ENCODE results near the gene COQ8B. TPM values are rescaled to one million over a fixed set of nuclear protein-coding genes. Genes with fewer than 3 reads are reported as not detected.

Gene COQ8B
- total RNA-seq, 1 donor from 2014 or later, result 58.6 TPM

- Mint-ChIP-seq H3K27ac (no peak overlapping the region), H3K4me1 (ENCODE audit: low read depth) (no peaks in the 10 kb centered on the region), H3K9me3 (ENCODE audit: low read depth) (no peaks in the 10 kb centered on the region), H3K4me3 (ENCODE audit: low read depth) (no peak overlapping the region), H3K36me3 (ENCODE audit: insufficient read depth) (peaks cover 11% of the 10 kb centered on the region), H3K27me3 (no peaks in the 10 kb centered on the region)
- TF ChIP-seq CTCF (IDR thresholded peaks at IDR 0.05; ENCODE audit: unreplicated experiment), result no peak
- no peak for DNase-seq (ENCODE audit: low spot score, unreplicated experiment)
Observed at GRCh38 chr19:40693150-40693788, 23.4 kb downstream of the COQ8B start.

- Mint-ChIP-seq H3K4me1 (ENCODE audit: low read depth) (no peaks in the 10 kb centered on the region), H3K36me3 (ENCODE audit: insufficient read depth) (peaks cover 10% of the 10 kb centered on the region), H3K27me3 (no peaks in the 10 kb centered on the region), H3K27ac (no peak overlapping the region), H3K4me3 (ENCODE audit: low read depth) (no peak overlapping the region), H3K9me3 (ENCODE audit: low read depth) (no peaks in the 10 kb centered on the region)
- DNase-seq (ENCODE audit: low spot score, unreplicated experiment), result no peak
- no peak for TF ChIP-seq CTCF (IDR thresholded peaks at IDR 0.05; ENCODE audit: unreplicated experiment)
Observed at GRCh38 chr19:40692212-40692551, 24.5 kb downstream of the COQ8B start.

- Mint-ChIP-seq H3K36me3 (ENCODE audit: insufficient read depth) (peaks cover 8% of the 10 kb centered on the region), H3K4me3 (ENCODE audit: low read depth) (no peak overlapping the region), H3K27me3 (no peaks in the 10 kb centered on the region), H3K4me1 (ENCODE audit: low read depth) (no peaks in the 10 kb centered on the region), H3K9me3 (ENCODE audit: low read depth) (no peaks in the 10 kb centered on the region), H3K27ac (no peak overlapping the region)
- no peak for TF ChIP-seq CTCF (IDR thresholded peaks at IDR 0.05; ENCODE audit: unreplicated experiment)
- no peak for DNase-seq (ENCODE audit: low spot score, unreplicated experiment)
Observed at GRCh38 chr19:40691421-40692211, 25.1 kb downstream of the COQ8B start.

GRCh38 chr19:40690693-40691420 lies 25.8 kb downstream of the COQ8B start:
- no peaks in the 10 kb centered on the region for H3K9me3 Mint-ChIP-seq (ENCODE audit: low read depth)
- H3K36me3 Mint-ChIP-seq (ENCODE audit: insufficient read depth), result peaks cover 8% of the 10 kb centered on the region
- no peak for TF ChIP-seq CTCF (IDR thresholded peaks at IDR 0.05; ENCODE audit: unreplicated experiment)
- H3K27me3 Mint-ChIP-seq, result no peaks in the 10 kb centered on the region
- peak overlapping the region; percentile 94 for H3K27ac Mint-ChIP-seq
- no peaks in the 10 kb centered on the region for H3K4me1 Mint-ChIP-seq (ENCODE audit: low read depth)
- peak; percentile 70 for DNase-seq (ENCODE audit: low spot score, unreplicated experiment)
- H3K4me3 Mint-ChIP-seq (ENCODE audit: low read depth), result peak overlapping the region; percentile 73

GRCh38 chr19:40690050-40690692 lies 26.5 kb downstream of the COQ8B start, which contains the start of gene NUMBL:
NUMBL (minus strand) TSS chr19:40690651; CDS start chr19:40690483, 168 bp downstream.
- Mint-ChIP-seq H3K4me3 (ENCODE audit: low read depth) (peak within 1 kb of the TSS; percentile 73), H3K27ac (peak within 1 kb of the TSS; percentile 94), H3K27me3 (no peaks in the 10 kb centered on the region), H3K36me3 (ENCODE audit: insufficient read depth) (peaks cover 14% of the 10 kb centered on the region), H3K9me3 (ENCODE audit: low read depth) (no peaks in the 10 kb centered on the region), H3K4me1 (ENCODE audit: low read depth) (no peaks in the 10 kb centered on the region)
- no peak for DNase-seq (ENCODE audit: low spot score, unreplicated experiment)
- no peak for TF ChIP-seq CTCF (IDR thresholded peaks at IDR 0.05; ENCODE audit: unreplicated experiment)
